PC-3 (cell line): ENCODE results near the gene MINDY1. TPM values are rescaled to one million over a fixed set of nuclear protein-coding genes. Genes with fewer than 3 reads are reported as not detected.

Experiments
- ATAC-seq: fragments of 200-7000 bp; cut with Tn5 transposase; 2 replicates; pipeline ENCODE4 v1.9.1; 2020; ENCODE audit warnings: mild to moderate bottlenecking, moderate library complexity
- BruUV-seq: library from RNA; stranded (reverse); fragments of 400-500 nt; replicated peaks from 2 replicates; lab custom pipeline; 2021; lab: Mats Ljungman, UMichigan
- CTCF ChIA-PET: fragments of 300-600 bp; sonication (Branson Sonifier 250); formaldehyde crosslinking; loops from one replicate; lab custom pipeline; 2022; ENCODE audit warnings: antibody characterized with exemption; lab: Charles Lee
- POLR2A ChIA-PET: fragments of 300-600 bp; sonication (Branson Sonifier 250); formaldehyde crosslinking; loops from one replicate; lab custom pipeline; 2022; ENCODE audit warnings: antibody characterized with exemption; ENCODE audit not compliant: unreplicated experiment; lab: Charles Lee
- DNase-seq: peaks from one replicate; pipeline ENCODE4 v3.0.0-alpha.2; 2015
- H2AFZ ChIP-seq: fragments of 300-600 bp; sonication (generic); 2 replicates; pipeline ENCODE4 v1.6.0; 2016; ENCODE audit warnings: antibody characterized with exemption, low read length
- H3F3A ChIP-seq: fragments of 300-600 bp; sonication (generic); one replicate; pipeline ENCODE4 v1.6.0; 2017; ENCODE audit warnings: antibody characterized with exemption, low read length, control low read depth, mild to moderate bottlenecking; ENCODE audit not compliant: unreplicated experiment
- H3K27ac ChIP-seq: fragments of 300-600 bp; sonication (generic); 2 replicates; pipeline ENCODE4 v1.5.1; 2016; ENCODE audit warnings: mild to moderate bottlenecking, low read length
- H3K27me3 ChIP-seq: fragments of 300-600 bp; sonication (generic); 2 replicates; pipeline ENCODE4 v1.6.1; 2016; ENCODE audit warnings: low read length, mixed read lengths
- H3K36me3 ChIP-seq: fragments of 300-600 bp; sonication (generic); 2 replicates; pipeline ENCODE4 v1.6.1; 2016; ENCODE audit warnings: low read depth, mixed run types, low read length, mixed read lengths
- H3K4me1 ChIP-seq: fragments of 300-600 bp; sonication (generic); 2 replicates; pipeline ENCODE4 v1.5.1; 2016; ENCODE audit warnings: low read length; ENCODE audit not compliant: insufficient read depth
- H3K4me2 ChIP-seq: fragments of 300-600 bp; sonication (generic); 2 replicates; pipeline ENCODE4 v1.6.0; 2016; ENCODE audit warnings: low read length
- H3K4me3 ChIP-seq: fragments of 300-600 bp; sonication (generic); 2 replicates; pipeline ENCODE4 v1.5.1; 2016; ENCODE audit warnings: mild to moderate bottlenecking, low read length, mixed read lengths
- H3K79me2 ChIP-seq: fragments of 300-600 bp; sonication (generic); 2 replicates; pipeline ENCODE4 v1.6.1; 2017; ENCODE audit warnings: low read length, mixed read lengths
- H3K9ac ChIP-seq: fragments of 300-600 bp; sonication (generic); 2 replicates; pipeline ENCODE4 v1.6.0; 2016; ENCODE audit warnings: mild to moderate bottlenecking, low read length
- H3K9me2 ChIP-seq: fragments of 300-600 bp; sonication (generic); replicated peaks from 2 replicates; pipeline ENCODE4 v1.6.1; 2016; ENCODE audit warnings: mixed run types, low read length, mixed read lengths
- H3K9me3 ChIP-seq: fragments of 300-600 bp; sonication (generic); 2 replicates; pipeline ENCODE4 v1.6.1; 2016; ENCODE audit warnings: low read length, mixed read lengths
- H4K20me1 ChIP-seq: fragments of 300-600 bp; sonication (generic); 2 replicates; pipeline ENCODE4 v1.6.1; 2016; ENCODE audit warnings: low read length, mixed read lengths
- CTCF ChIP-seq: fragments of 300-600 bp; sonication (generic); conservative IDR thresholded peaks from 2 replicates; pipeline ENCODE4 v1.5.1; 2017; ENCODE audit warnings: antibody characterized with exemption, low read depth, mild to moderate bottlenecking, low read length
- EZH2 ChIP-seq: fragments of 300-600 bp; sonication (generic); IDR thresholded peaks from one replicate; pipeline ENCODE4 v1.6.1; 2017; ENCODE audit warnings: antibody characterized with exemption, mild to moderate bottlenecking, low read length; ENCODE audit not compliant: unreplicated experiment
- EZH2phosphoT487 ChIP-seq: fragments of 300-600 bp; sonication (generic); IDR thresholded peaks from 2 replicates; pipeline ENCODE4 v1.6.1; 2018; ENCODE audit warnings: mild to moderate bottlenecking, antibody characterized with exemption, low read length, borderline replicate concordance
- intact Hi-C: fragments of 100-400 bp; cut with micrococcal nuclease; formaldehyde crosslinking; loops from 2 replicates; pipeline ENCODE4 v1.9.0; 2023
- total RNA-seq: library from RNA; depleted of rRNA; stranded (reverse); fragments of >200 nt; gene quantifications from 2 replicates; pipeline ENCODE4 v1.2.3, GENCODE V29; 2014

MINDY1 gene
- total RNA-seq, 1 experiment from 2014 or later = 6.3 TPM

DNA sequence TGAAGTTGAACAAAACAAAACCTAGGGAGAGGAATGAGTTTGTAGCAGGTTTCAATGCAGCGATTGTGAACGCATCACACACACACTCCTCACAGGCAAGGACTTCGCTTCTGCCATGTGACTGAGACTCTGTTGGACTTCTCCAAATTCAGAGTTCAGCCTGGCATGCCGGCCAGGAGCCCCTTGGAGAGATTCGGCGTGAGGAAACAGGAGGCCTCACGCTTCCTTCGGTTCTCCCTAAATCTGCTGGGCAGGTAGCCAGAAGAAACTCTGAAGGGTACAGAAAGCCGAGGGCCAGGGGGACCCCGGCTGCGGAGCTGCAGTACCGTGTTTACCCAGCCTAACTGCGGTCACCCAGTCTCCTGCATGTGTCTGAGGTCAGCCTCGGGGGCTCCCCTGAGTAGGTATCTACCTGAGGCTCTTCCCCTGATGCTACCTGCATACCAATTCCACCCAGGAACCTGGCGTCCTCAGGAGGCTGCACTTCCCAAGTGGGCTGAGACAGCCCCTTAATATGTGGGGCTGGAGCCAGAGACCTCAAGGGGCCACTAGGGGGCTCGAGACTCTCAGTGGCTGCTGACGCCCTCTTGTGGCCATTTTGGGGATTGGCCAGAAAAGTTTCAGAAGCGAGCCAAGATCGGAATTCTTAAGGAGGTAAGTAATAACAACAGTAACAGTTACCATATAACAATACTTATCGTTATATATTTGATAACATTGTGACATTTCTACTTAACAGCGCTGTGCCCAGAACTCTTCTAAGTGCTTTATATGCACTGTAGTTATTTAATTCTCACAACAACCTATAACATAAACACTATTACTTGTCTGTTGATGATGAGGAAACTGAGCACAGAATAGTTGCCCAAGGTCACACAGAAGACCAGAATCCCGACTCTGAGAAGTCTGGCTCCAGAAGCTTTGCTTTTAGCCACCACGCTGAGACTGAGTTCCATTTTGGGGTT is 27.3 kb downstream of the MINDY1 start:
- H2AFZ ChIP-seq = peak overlapping the region; percentile 61
- H3K4me1 ChIP-seq = peaks cover 42% of the 10 kb centered on the region
- no peaks in the 10 kb centered on the region for H3K79me2 ChIP-seq
- H3K9ac ChIP-seq = no peak overlapping the region
- H3K9me2 ChIP-seq = no peaks in the 10 kb centered on the region
- H3K4me3 ChIP-seq = no peak overlapping the region
- no peak for TF ChIP-seq EZH2phosphoT487
- TF ChIP-seq EZH2 = no peak
- TF ChIP-seq CTCF = peak; percentile 100
- DNase-seq (peak; percentile 99), ATAC-seq (peak; percentile 13)
- H3K9me3 ChIP-seq = no peaks in the 10 kb centered on the region
- no peaks in the 10 kb centered on the region; the same call in 1 of the 2 replicates for H3K36me3 ChIP-seq
- ChIA-PET POLR2A (no interaction called here), CTCF (no interaction called here)
- no peaks in the 10 kb centered on the region for H3K27me3 ChIP-seq
- peaks cover 4% of the 10 kb centered on the region for H3F3A ChIP-seq
- H3K4me2 ChIP-seq = peak overlapping the region; percentile 27
- intact Hi-C loops = loop anchor here (1.0 to 5.0 kb wide), 5 partner anchors 17 to 357 kb away; partner anchors contain the start of gene MINDY1
- H4K20me1 ChIP-seq = no peaks in the 10 kb centered on the region
- no TSS peak for BruUV-seq
- H3K27ac ChIP-seq = no peak overlapping the region

GRCh38 chr1:150976879-150977694 is 29.6 kb downstream of the MINDY1 start:
- H3K4me1 ChIP-seq = peaks cover 50% of the 10 kb centered on the region
- H3K79me2 ChIP-seq = peaks cover 21% of the 10 kb centered on the region
- DNase-seq (peak; percentile 94), ATAC-seq (peak; percentile 59)
- H3K27ac ChIP-seq = peak overlapping the region; percentile 49
- H3K27me3 ChIP-seq = no peaks in the 10 kb centered on the region
- TF ChIP-seq EZH2phosphoT487 = no peak
- no peak for TF ChIP-seq CTCF
- no peak for TF ChIP-seq EZH2
- POLR2A ChIA-PET = no interaction called here
- BruUV-seq = no TSS peak
- no peaks in the 10 kb centered on the region for H3K9me3 ChIP-seq
- no peaks in the 10 kb centered on the region for H3K9me2 ChIP-seq
- peak overlapping the region; percentile 7; the same call in 1 of the 2 replicates for H3K4me3 ChIP-seq
- H3K4me2 ChIP-seq = peak overlapping the region; percentile 69
- H4K20me1 ChIP-seq = peaks cover 13% of the 10 kb centered on the region
- intact Hi-C loops = loop anchor here (5.0 kb wide), 1 partner anchor 355 kb away; no protein-coding TSS in a partner anchor
- CTCF ChIA-PET = interaction anchor here (0.6 kb wide), 1 partner anchor 19 kb away, joined by 5 read pairs; no protein-coding TSS in a partner anchor
- peak overlapping the region; percentile 52 for H2AFZ ChIP-seq
- H3F3A ChIP-seq = peaks cover 4% of the 10 kb centered on the region
- peak overlapping the region; percentile 2; the same call in 1 of the 2 replicates for H3K9ac ChIP-seq
- H3K36me3 ChIP-seq = no peaks in the 10 kb centered on the region; the same call in 1 of the 2 replicates
